ENCODE data around the gene HSD17B14. TPM values are rescaled to one million over a fixed set of nuclear protein-coding genes. Genes with fewer than 3 reads are reported as not detected.

Gene HSD17B14
- total and polyA plus RNA-seq, 9 of the 15 experiments (the other 6 are each of a cell fraction or from before 2014, with no cell fraction given) = 0.16 TPM; not detected in 8

GRCh38 chr19:48879025-48879637, 42.8 kb upstream of the HSD17B14 start (continued):
- TF ChIP-seq ZNF639 (CRISPR knock-in tag; conservative IDR thresholded peaks at IDR 0.05 in 1 of 2, IDR thresholded peaks at IDR 0.05 in 1 of 2) (no peak), GABPB2 (CRISPR knock-in tag; conservative IDR thresholded peaks at IDR 0.05) (no peak), FOS (IDR thresholded peaks at IDR 0.05; ENCODE audit: extremely low read depth, insufficient read length) (no peak), DIDO1 (tag; IDR thresholded peaks at IDR 0.05; ENCODE audit: low read depth) (no peak), ZNF778 (CRISPR knock-in tag; IDR thresholded peaks at IDR 0.05) (no peak), WHSC1 (IDR thresholded peaks at IDR 0.05; ENCODE audit: low read length) (no peak), STAT5A (IDR thresholded peaks at IDR 0.05; ENCODE audit: borderline replicate concordance, low read length) (no peak)

All from K562 (cell line).